Measurements from ENCODE around the gene ABCG4. TPM values are rescaled to one million over a fixed set of nuclear protein-coding genes. Genes with fewer than 3 reads are reported as not detected.

The ABCG4 gene
- total RNA-seq, 4 donors from 2014 or later, result 0.14 TPM; not detected in 3

GRCh38 chr11:119193001-119193400 lies 44.1 kb downstream of the ABCG4 start:
- no peaks in the 10 kb centered on the region for H3K27me3 ChIP-seq
- H3K27ac ChIP-seq, result no peak overlapping the region
- H3K36me3 ChIP-seq, result no peaks in the 10 kb centered on the region
- no peak overlapping the region for H3K4me3 ChIP-seq
- peaks cover 0 to 10% (median 5%) of the 10 kb centered on the region in 4 donors for H3K4me1 ChIP-seq
- in situ Hi-C loops (cut with MboI; ENCODE audit: low pct_ligation_motif_present in 1 of 4, low pct_unique_long_range_greater_than_20kb in 1 of 4, low sequenced_read_pairs in 3 of 4), result no loop called here
- intact Hi-C loops (cut with DNase I; ENCODE audit: low total_unique reads), result no loop called here
- DNase-seq, result no peak
- WGBS, 2 donors (ENCODE audit: low coverage in 1 of 2), result 95% methylated on average over 5 of the region's 5 CpGs; no CpG with 5 or more reads in 1 of the 2 donors
- TF ChIP-seq EP300 (IDR thresholded peaks at IDR 0.05; ENCODE audit: low read depth) (no peak), POLR2A (IDR thresholded peaks at IDR 0.05) (no peak), CTCF (IDR thresholded peaks at IDR 0.05) (no peak), POLR2AphosphoS5 (IDR thresholded peaks at IDR 0.05) (no peak)
- no peaks in the 10 kb centered on the region for H3K9me3 ChIP-seq

- Histone ChIP-seq H3K27ac (no peak overlapping the region), H3K36me3 (no peaks in the 10 kb centered on the region), H3K4me3 (no peak overlapping the region), H3K27me3 (no peaks in the 10 kb centered on the region), H3K4me1 (peaks cover 0 to 9% (median 5%) of the 10 kb centered on the region in 4 donors), H3K9me3 (no peaks in the 10 kb centered on the region)
- WGBS, 2 donors (ENCODE audit: low coverage in 1 of 2), result 88% methylated on average over 10 of the region's 10 CpGs; no CpG with 5 or more reads in 1 of the 2 donors
- in situ Hi-C loops (cut with MboI; ENCODE audit: low pct_ligation_motif_present in 1 of 4, low pct_unique_long_range_greater_than_20kb in 1 of 4, low sequenced_read_pairs in 3 of 4), result no loop called here
- no peak for DNase-seq
- intact Hi-C loops (cut with DNase I; ENCODE audit: low total_unique reads), result no loop called here
- TF ChIP-seq POLR2AphosphoS5 (IDR thresholded peaks at IDR 0.05) (no peak), POLR2A (IDR thresholded peaks at IDR 0.05) (no peak), CTCF (IDR thresholded peaks at IDR 0.05) (no peak), EP300 (IDR thresholded peaks at IDR 0.05; ENCODE audit: low read depth) (no peak)
Observed at GRCh38 chr11:119193626-119194025, 44.8 kb downstream of the ABCG4 start.

GRCh38 chr11:119194811-119195440 lies 46.1 kb downstream of the ABCG4 start:
- Histone ChIP-seq H3K27ac (no peak overlapping the region), H3K4me1 (peaks cover 0 to 6% (median 0%) of the 10 kb centered on the region in 4 donors), H3K27me3 (no peaks in the 10 kb centered on the region), H3K4me3 (no peak overlapping the region), H3K36me3 (no peaks in the 10 kb centered on the region), H3K9me3 (no peaks in the 10 kb centered on the region)
- no peak for TF ChIP-seq POLR2A (IDR thresholded peaks at IDR 0.05)
- TF ChIP-seq CTCF (IDR thresholded peaks at IDR 0.05), result no peak
- no peak for TF ChIP-seq EP300 (IDR thresholded peaks at IDR 0.05; ENCODE audit: low read depth)
- TF ChIP-seq POLR2AphosphoS5 (IDR thresholded peaks at IDR 0.05), result no peak
- 73 to 79% methylated on average over 3 to 7 of the region's 7 CpGs for WGBS, 2 donors (ENCODE audit: low coverage in 1 of 2)
- DNase-seq, result no peak
- intact Hi-C loops (cut with DNase I; ENCODE audit: low total_unique reads), result no loop called here
- in situ Hi-C loops (cut with MboI; ENCODE audit: low pct_ligation_motif_present in 1 of 4, low pct_unique_long_range_greater_than_20kb in 1 of 4, low sequenced_read_pairs in 3 of 4), result no loop called here

- in situ Hi-C loops (cut with MboI; ENCODE audit: low pct_ligation_motif_present in 1 of 4, low pct_unique_long_range_greater_than_20kb in 1 of 4, low sequenced_read_pairs in 3 of 4) (no loop called here), intact Hi-C loops (cut with DNase I; ENCODE audit: low total_unique reads) (no loop called here)
- no peaks in the 10 kb centered on the region for H3K27me3 ChIP-seq
- peaks cover 0 to 6% (median 0%) of the 10 kb centered on the region in 4 donors for H3K4me1 ChIP-seq
- peak; percentile 66 for DNase-seq
- no peak overlapping the region for H3K4me3 ChIP-seq
- TF ChIP-seq POLR2AphosphoS5 (IDR thresholded peaks at IDR 0.05) (no peak), CTCF (IDR thresholded peaks at IDR 0.05) (no peak), POLR2A (IDR thresholded peaks at IDR 0.05) (no peak), EP300 (IDR thresholded peaks at IDR 0.05; ENCODE audit: low read depth) (no peak)
- no peaks in the 10 kb centered on the region for H3K36me3 ChIP-seq
- H3K27ac ChIP-seq, result no peak overlapping the region
- no peaks in the 10 kb centered on the region for H3K9me3 ChIP-seq
- 36% methylated on average over 6 of the region's 6 CpGs; no CpG with 5 or more reads in 1 of the 2 donors for WGBS, 2 donors (ENCODE audit: low coverage in 1 of 2)
Observed at GRCh38 chr11:119195680-119196079, 46.8 kb downstream of the ABCG4 start.
